ENCODE results near the gene EXOC1L.

Gene EXOC1L

GRCh38 chr4:55820279-55820678, 689 bp downstream of the EXOC1L start:
- no peaks in the 10 kb centered on the region for H4K20me1 ChIP-seq (ENCODE audit: control insufficient read depth, insufficient read depth, low read depth, low read length)
- H3F3A ChIP-seq (ENCODE audit: control insufficient read depth, insufficient read depth), result no peaks in the 10 kb centered on the region
- no peak overlapping the region for H3K4me2 ChIP-seq (ENCODE audit: low read length)
- H3K36me3 ChIP-seq (ENCODE audit: control insufficient read depth, low read length), result no peaks in the 10 kb centered on the region
- no peaks in the 10 kb centered on the region for H3K27me3 ChIP-seq (ENCODE audit: control insufficient read depth, low read length)
- no peak overlapping the region for H3K4me3 ChIP-seq (ENCODE audit: low read length)
- TF ChIP-seq EZH2phosphoT487 (IDR thresholded peaks at IDR 0.05; ENCODE audit: borderline replicate concordance, low read length) (no peak), CTCF (IDR thresholded peaks at IDR 0.05; ENCODE audit: low read depth, low read length, poor library complexity, severe bottlenecking) (no peak)
- no peak overlapping the region for H3K27ac ChIP-seq (ENCODE audit: low read depth, low read length)
- no peaks in the 10 kb centered on the region for H3K9me2 ChIP-seq (replicated peaks; ENCODE audit: control insufficient read depth, low read length)
- H3K4me1 ChIP-seq (ENCODE audit: control insufficient read depth, low read length), result 0 out of 2 replicates have a peak, but pooled peaks cover 4% of the 10 kb centered on the region
- H3K79me2 ChIP-seq (ENCODE audit: control insufficient read depth, low read length), result no peaks in the 10 kb centered on the region
- H3K9me3 ChIP-seq (ENCODE audit: control insufficient read depth, insufficient read depth, low read length), result peaks cover 7% of the 10 kb centered on the region; the same call in 1 of the 2 replicates

- Histone ChIP-seq H3K27ac (ENCODE audit: low read depth, low read length) (no peak overlapping the region), H3K9me2 (replicated peaks; ENCODE audit: control insufficient read depth, low read length) (no peaks in the 10 kb centered on the region), H3K4me1 (ENCODE audit: control insufficient read depth, low read length) (no peaks in the 10 kb centered on the region), H4K20me1 (ENCODE audit: control insufficient read depth, insufficient read depth, low read depth, low read length) (no peaks in the 10 kb centered on the region), H3K27me3 (ENCODE audit: control insufficient read depth, low read length) (no peaks in the 10 kb centered on the region), H3K36me3 (ENCODE audit: control insufficient read depth, low read length) (no peaks in the 10 kb centered on the region), H3K4me3 (ENCODE audit: low read length) (no peak overlapping the region), H3K79me2 (ENCODE audit: control insufficient read depth, low read length) (no peaks in the 10 kb centered on the region), H3K4me2 (ENCODE audit: low read length) (no peak overlapping the region), H3K9me3 (ENCODE audit: control insufficient read depth, insufficient read depth, low read length) (peaks cover 3% of the 10 kb centered on the region; the same call in 1 of the 2 replicates), H3F3A (ENCODE audit: control insufficient read depth, insufficient read depth) (no peaks in the 10 kb centered on the region)
- TF ChIP-seq CTCF (IDR thresholded peaks at IDR 0.05; ENCODE audit: low read depth, low read length, poor library complexity, severe bottlenecking), result no peak
- TF ChIP-seq EZH2phosphoT487 (IDR thresholded peaks at IDR 0.05; ENCODE audit: borderline replicate concordance, low read length), result no peak
Observed at GRCh38 chr4:55822329-55822728, 2.7 kb downstream of the EXOC1L start.

GRCh38 chr4:55824865-55825264, 5.3 kb downstream of the EXOC1L start:
- Histone ChIP-seq H3K9me3 (ENCODE audit: control insufficient read depth, insufficient read depth, low read length) (no peaks in the 10 kb centered on the region), H3F3A (ENCODE audit: control insufficient read depth, insufficient read depth) (no peaks in the 10 kb centered on the region), H3K4me2 (ENCODE audit: low read length) (no peak overlapping the region), H3K4me1 (ENCODE audit: control insufficient read depth, low read length) (no peaks in the 10 kb centered on the region), H3K27me3 (ENCODE audit: control insufficient read depth, low read length) (no peaks in the 10 kb centered on the region), H3K9me2 (replicated peaks; ENCODE audit: control insufficient read depth, low read length) (no peaks in the 10 kb centered on the region), H3K4me3 (ENCODE audit: low read length) (no peak overlapping the region), H3K79me2 (ENCODE audit: control insufficient read depth, low read length) (no peaks in the 10 kb centered on the region), H3K27ac (ENCODE audit: low read depth, low read length) (no peak overlapping the region), H4K20me1 (ENCODE audit: control insufficient read depth, insufficient read depth, low read depth, low read length) (no peaks in the 10 kb centered on the region), H3K36me3 (ENCODE audit: control insufficient read depth, low read length) (no peaks in the 10 kb centered on the region)
- no peak for TF ChIP-seq CTCF (IDR thresholded peaks at IDR 0.05; ENCODE audit: low read depth, low read length, poor library complexity, severe bottlenecking)
- TF ChIP-seq EZH2phosphoT487 (IDR thresholded peaks at IDR 0.05; ENCODE audit: borderline replicate concordance, low read length), result no peak
